Body of pancreas (tissue), 4 donors: ENCODE data around the gene ULK4. TPM values are rescaled to one million over a fixed set of nuclear protein-coding genes. Genes with fewer than 3 reads are reported as not detected.
A peak's percentile ranks its signal among the peaks of the same experiment; 100 is the strongest.

ENCODE experiments used
- ATAC-seq: fragments of 150-250 bp; one replicate; pipeline ENCODE4 v1.9.1; 2016
- DNase-seq, 4 donors: peaks; one replicate each; pipeline ENCODE4 v3.0.0-alpha.2; 2019
- H3K27ac ChIP-seq, 4 donors: fragments of 200-600 bp; sonication (generic); 1 replicate in 3 of 4; 2 replicates in 1 of 4; pipeline versions ENCODE4 v1.5.1 to v1.6.1; 2016 to 2019; ENCODE audit warnings: mild to moderate bottlenecking in 1 of 4, mixed read lengths in 1 of 4, moderate library complexity in 1 of 4
- H3K27me3 ChIP-seq, 2 donors: fragments of 200-600 bp; sonication (generic); one replicate each; pipeline ENCODE4 v1.6.0; 2016; ENCODE audit warnings: mild to moderate bottlenecking in 1 of 2
- H3K36me3 ChIP-seq, 2 donors: fragments of 200-600 bp; sonication (generic); replicated peaks in 1 of 2; 2 replicates each; pipeline ENCODE4 v1.5.1; 2016; ENCODE audit warnings: low read depth in 2 of 2; ENCODE audit not compliant: insufficient read depth in 1 of 2
- H3K4me1 ChIP-seq: fragments of 200-600 bp; sonication (generic); one replicate; pipeline ENCODE4 v1.6.0; 2016
- H3K4me3 ChIP-seq, 2 donors: fragments of 200-600 bp; sonication (generic); 1 replicate in 1 of 2; 2 replicates in 1 of 2; pipeline ENCODE4 v1.5.1; 2016 to 2019
- H3K9me3 ChIP-seq, 3 donors: fragments of 200-600 bp; sonication (generic); 1 replicate in 2 of 3; 2 replicates in 1 of 3; pipeline ENCODE4 v1.5.1; 2016
- POLR2A ChIP-seq, 3 donors: fragments of 450-650 bp; IDR thresholded peaks; one replicate each; pipeline ENCODE4 v1.6.1; 2016; ENCODE audit warnings: antibody characterized with exemption in 3 of 3, mild to moderate bottlenecking in 2 of 3
- WGBS, 2 donors: methylation state at CpG; one replicate each; pipeline ENCODE4 v1.1.5; 2017; 5-methylcytosine and 5-hydroxymethylcytosine counted together
- intact Hi-C: fragments of 100-400 bp; cut with DNase I; formaldehyde crosslinking; loops from one replicate; pipeline ENCODE4 v1.15.1; 2023
- total RNA-seq, 2 donors: library from RNA; depleted of rRNA; stranded (reverse); fragments of >200 nt; gene quantifications; one replicate each; pipeline ENCODE4 v1.1.0, GENCODE V29; 2016
- TF ChIP-seq, protein P1 (sequence below), 7 experiments: fragments of 450-650 bp in 4 of 7; fragments of 200-600 bp in 3 of 7; sonication (generic) in 3 of 7; IDR thresholded peaks; one replicate each; pipeline ENCODE4 v1.5.1; 2016 to 2019; ENCODE audit warnings: antibody characterized with exemption in 7 of 7

The ULK4 gene
- total RNA-seq, 2 donors from 2014 or later, result 7.3 to 12.5 TPM

DNA sequence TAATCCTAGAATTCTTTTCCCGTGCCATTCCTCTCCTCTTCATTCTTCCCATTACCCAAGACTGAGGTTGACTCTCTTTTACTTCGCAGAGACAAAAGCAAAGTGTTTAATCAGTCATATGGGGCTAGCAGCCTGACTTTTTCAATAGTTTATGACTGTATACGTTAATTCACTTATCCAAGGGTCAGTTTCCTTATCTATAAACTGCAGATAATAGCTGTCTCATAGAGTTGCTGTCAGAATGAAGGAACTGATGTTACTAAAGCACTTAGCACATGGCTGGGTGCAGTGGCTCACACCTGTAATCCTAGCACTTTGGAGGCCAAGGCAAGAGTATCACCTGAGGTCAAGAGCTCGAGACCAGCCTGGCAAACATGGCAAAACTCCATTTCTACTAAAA, 43.5 kb upstream of the ULK4 start:
- ATAC-seq, result no peak
- TF ChIP-seq, protein P1, sequence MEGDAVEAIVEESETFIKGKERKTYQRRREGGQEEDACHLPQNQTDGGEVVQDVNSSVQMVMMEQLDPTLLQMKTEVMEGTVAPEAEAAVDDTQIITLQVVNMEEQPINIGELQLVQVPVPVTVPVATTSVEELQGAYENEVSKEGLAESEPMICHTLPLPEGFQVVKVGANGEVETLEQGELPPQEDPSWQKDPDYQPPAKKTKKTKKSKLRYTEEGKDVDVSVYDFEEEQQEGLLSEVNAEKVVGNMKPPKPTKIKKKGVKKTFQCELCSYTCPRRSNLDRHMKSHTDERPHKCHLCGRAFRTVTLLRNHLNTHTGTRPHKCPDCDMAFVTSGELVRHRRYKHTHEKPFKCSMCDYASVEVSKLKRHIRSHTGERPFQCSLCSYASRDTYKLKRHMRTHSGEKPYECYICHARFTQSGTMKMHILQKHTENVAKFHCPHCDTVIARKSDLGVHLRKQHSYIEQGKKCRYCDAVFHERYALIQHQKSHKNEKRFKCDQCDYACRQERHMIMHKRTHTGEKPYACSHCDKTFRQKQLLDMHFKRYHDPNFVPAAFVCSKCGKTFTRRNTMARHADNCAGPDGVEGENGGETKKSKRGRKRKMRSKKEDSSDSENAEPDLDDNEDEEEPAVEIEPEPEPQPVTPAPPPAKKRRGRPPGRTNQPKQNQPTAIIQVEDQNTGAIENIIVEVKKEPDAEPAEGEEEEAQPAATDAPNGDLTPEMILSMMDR (IDR thresholded peaks at IDR 0.05), result no peak
- no peak for TF ChIP-seq POLR2A (IDR thresholded peaks at IDR 0.05)
- Histone ChIP-seq H3K4me1 (no peaks in the 10 kb centered on the region), H3K27ac (no peak overlapping the region), H3K27me3 (no peaks in the 10 kb centered on the region), H3K4me3 (no peak overlapping the region), H3K9me3 (no peaks in the 10 kb centered on the region), H3K36me3 (no peaks in the 10 kb centered on the region)
- intact Hi-C loops, result no loop called here
- DNase-seq, result no peak
- 71 to 72% methylated on average over 4 of the region's 4 CpGs for WGBS, 2 donors

DNA sequence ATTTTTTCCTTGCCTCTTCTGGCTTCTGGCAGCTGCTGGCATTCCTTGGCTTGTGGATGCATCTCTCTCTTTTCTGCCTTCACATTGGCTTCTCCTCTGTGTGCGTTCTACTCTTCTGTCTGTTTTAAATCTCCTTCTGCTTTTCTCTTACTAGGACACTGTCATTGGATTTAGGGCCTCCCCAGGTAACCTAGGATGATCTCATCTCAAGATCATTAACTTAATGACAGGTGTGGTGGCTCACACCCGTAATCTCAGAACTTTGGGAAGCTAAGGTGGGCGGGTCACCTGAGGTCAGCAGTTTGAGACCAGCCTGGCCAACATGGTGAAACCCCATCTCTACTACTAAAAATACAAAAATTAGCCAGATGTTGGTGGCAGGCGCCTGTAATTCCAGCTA, 40.9 kb upstream of the ULK4 start:
- DNase-seq (no peak), ATAC-seq (no peak)
- no peak overlapping the region for H3K4me3 ChIP-seq
- no peak overlapping the region for H3K27ac ChIP-seq
- intact Hi-C loops, result no loop called here
- no peak for TF ChIP-seq POLR2A (IDR thresholded peaks at IDR 0.05)
- TF ChIP-seq, protein P1 (IDR thresholded peaks at IDR 0.05), result no peak
- H3K36me3 ChIP-seq, result no peaks in the 10 kb centered on the region
- WGBS, 2 donors, result 66 to 84% methylated on average over 4 of the region's 4 CpGs
- no peaks in the 10 kb centered on the region for H3K27me3 ChIP-seq
- H3K4me1 ChIP-seq, result no peaks in the 10 kb centered on the region
- no peaks in the 10 kb centered on the region for H3K9me3 ChIP-seq

DNA sequence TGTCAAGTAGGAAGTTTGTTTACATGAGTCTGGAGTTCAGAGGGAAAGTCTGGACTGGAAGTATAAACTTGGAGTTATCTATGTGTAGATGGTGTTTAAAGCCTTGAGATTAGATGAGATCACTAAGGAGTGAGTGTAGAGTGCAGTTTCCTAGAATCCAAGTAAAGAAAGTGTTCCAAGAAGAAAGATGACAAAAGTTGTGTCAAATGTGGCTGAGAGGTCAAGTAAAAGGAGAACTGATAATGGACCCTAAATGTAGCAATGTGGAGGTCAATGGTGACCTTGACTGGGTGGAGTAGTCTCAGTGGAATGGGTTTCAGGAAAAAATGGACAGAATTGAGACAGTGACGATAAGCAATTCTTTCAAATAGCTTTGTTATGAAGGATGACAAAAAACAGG, 39.9 kb upstream of the ULK4 start:
- no peak overlapping the region for H3K27ac ChIP-seq
- 87 to 89% methylated on average over 1 of the region's 1 CpG for WGBS, 2 donors
- no peak for TF ChIP-seq POLR2A (IDR thresholded peaks at IDR 0.05)
- TF ChIP-seq, protein P1 (IDR thresholded peaks at IDR 0.05), result no peak
- no peaks in the 10 kb centered on the region for H3K4me1 ChIP-seq
- intact Hi-C loops, result no loop called here
- H3K36me3 ChIP-seq, result no peaks in the 10 kb centered on the region
- no peaks in the 10 kb centered on the region for H3K9me3 ChIP-seq
- H3K27me3 ChIP-seq, result no peaks in the 10 kb centered on the region
- no peak for ATAC-seq
- H3K4me3 ChIP-seq, result no peak overlapping the region
- DNase-seq, result no peak

DNA sequence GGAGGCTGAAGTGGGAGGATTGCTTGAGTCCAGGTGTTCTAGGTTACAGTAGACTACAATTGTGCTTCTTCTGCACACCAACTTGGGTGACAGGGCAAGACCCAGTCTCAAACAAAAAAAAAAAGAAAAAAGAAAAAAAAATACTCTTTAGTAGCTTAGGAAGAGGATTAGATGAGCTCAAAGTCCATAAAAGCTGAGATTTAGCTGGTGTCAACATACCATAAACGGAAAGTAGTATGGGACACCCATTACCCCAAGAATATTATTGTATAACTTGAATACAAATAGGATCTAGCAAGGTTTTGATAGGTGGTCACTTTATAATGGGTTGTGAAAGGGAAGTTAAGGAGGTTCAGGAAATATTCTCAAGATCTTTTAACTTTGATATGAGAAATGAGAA, 38.0 kb upstream of the ULK4 start:
- no peaks in the 10 kb centered on the region for H3K9me3 ChIP-seq
- H3K36me3 ChIP-seq, result no peaks in the 10 kb centered on the region
- no peak overlapping the region for H3K4me3 ChIP-seq
- no peak for TF ChIP-seq POLR2A (IDR thresholded peaks at IDR 0.05)
- TF ChIP-seq, protein P1 (IDR thresholded peaks at IDR 0.05), result no peak
- no peaks in the 10 kb centered on the region for H3K27me3 ChIP-seq
- DNase-seq, result no peak
- no peak for ATAC-seq
- no peaks in the 10 kb centered on the region for H3K4me1 ChIP-seq
- no peak overlapping the region for H3K27ac ChIP-seq
- intact Hi-C loops, result no loop called here
- WGBS, 2 donors, result 63 to 83% methylated on average over 1 of the region's 1 CpG

DNA sequence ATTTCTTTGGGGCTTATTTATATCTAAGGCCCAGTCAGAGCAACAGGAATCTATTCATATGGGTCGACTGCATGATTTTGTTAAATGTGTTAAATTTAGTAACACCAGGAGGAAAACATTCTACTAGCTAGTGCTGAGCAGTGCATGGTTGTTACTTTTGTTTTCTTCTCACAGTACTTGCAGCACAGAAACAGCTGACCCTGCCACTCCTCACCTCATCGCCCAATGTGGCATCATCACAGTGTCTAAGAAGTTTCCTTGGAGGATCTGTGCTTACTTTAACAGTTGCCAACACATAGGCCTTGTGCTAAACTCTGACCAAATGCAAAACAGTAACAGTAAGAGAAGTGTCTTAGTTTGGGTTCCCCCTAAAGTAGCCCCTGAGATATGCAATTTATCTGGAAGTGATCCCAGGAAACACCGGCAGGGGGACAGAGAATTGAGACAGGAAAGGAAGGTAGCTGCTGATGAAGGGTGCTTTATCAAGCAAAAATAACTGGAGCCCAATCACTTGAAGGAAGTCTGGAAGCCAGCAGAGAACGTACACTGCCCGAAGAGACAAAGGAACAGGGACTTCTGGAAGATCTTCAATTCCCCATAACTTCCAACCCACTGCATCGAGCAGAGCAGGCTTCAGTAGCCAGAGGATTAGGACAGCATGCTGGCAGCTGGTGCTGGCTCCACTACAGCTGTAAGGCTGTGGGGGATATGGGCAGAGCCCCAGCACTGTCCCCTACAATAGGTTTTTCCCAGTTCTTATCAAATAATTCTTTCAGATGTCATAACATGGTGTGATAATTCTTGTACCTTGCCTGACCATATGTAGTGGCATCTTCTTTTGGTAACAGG, 36.0 kb upstream of the ULK4 start:
- no peaks in the 10 kb centered on the region for H3K27me3 ChIP-seq
- no peak for DNase-seq
- WGBS, 2 donors, result 58 to 62% methylated on average over 6 of the region's 6 CpGs
- no peak overlapping the region for H3K27ac ChIP-seq
- no peak for ATAC-seq
- intact Hi-C loops, result no loop called here
- no peaks in the 10 kb centered on the region for H3K36me3 ChIP-seq
- no peak overlapping the region for H3K4me3 ChIP-seq
- TF ChIP-seq, protein P1 (IDR thresholded peaks at IDR 0.05), result peak in 5 of 7 experiments; percentile 6 to 33 (median 16)
- no peak for TF ChIP-seq POLR2A (IDR thresholded peaks at IDR 0.05)
- no peaks in the 10 kb centered on the region for H3K4me1 ChIP-seq
- H3K9me3 ChIP-seq, result no peaks in the 10 kb centered on the region
